Loucy (cell line): ENCODE data around the gene FOXE3.

Experiments used
- CTCF ChIP-seq: fragments of 200-600 bp; sonication (generic); conservative IDR thresholded peaks from 2 replicates; pipeline ENCODE4 v1.5.1; 2014; ENCODE audit warnings: mild to moderate bottlenecking, antibody characterized with exemption, low read length
- EZH2phosphoT487 ChIP-seq: fragments of 200-600 bp; IDR thresholded peaks from 2 replicates; pipeline ENCODE4 v1.6.1; 2018; ENCODE audit warnings: antibody characterized with exemption, mild to moderate bottlenecking, moderate library complexity, borderline replicate concordance

- TF ChIP-seq CTCF = no peak
- TF ChIP-seq EZH2phosphoT487 = no peak
Observed at GRCh38 chr1:47390843-47391242, 25.2 kb upstream of the FOXE3 start.
